Thyroid gland (tissue), 4 donors: ENCODE data around the gene RASD1.

ENCODE experiments used
- CTCF ChIP-seq, 6 experiments: fragments of 200-600 bp in 3 of 6; fragments of 450-650 bp in 3 of 6; sonication (generic) in 3 of 6; IDR thresholded peaks; one replicate each; pipeline ENCODE4 v1.5.1; 2016 to 2019; ENCODE audit warnings: antibody characterized with exemption in 6 of 6, mild to moderate bottlenecking in 2 of 6, inconsistent platforms in 1 of 6, moderate library complexity in 1 of 6
- POLR2A ChIP-seq, 2 donors: fragments of 450-650 bp; IDR thresholded peaks; one replicate each; pipeline ENCODE4 v1.6.1; 2017; ENCODE audit warnings: antibody characterized with exemption in 2 of 2, mild to moderate bottlenecking in 2 of 2, moderate library complexity in 1 of 2

- TF ChIP-seq POLR2A (IDR thresholded peaks at IDR 0.05) (no peak), CTCF (IDR thresholded peaks at IDR 0.05) (no peak)
Measured at GRCh38 chr17:17446666-17447155, 49.5 kb downstream of the RASD1 start.
